Stimulated activated naive B cell treated with anti-CD40 and anti-IgM and Interleukin-4, amounts not matched to agents 10 μg/mL and 1 μg/mL and 100 μg/mL, for 72 hours (primary cell): ENCODE results near the gene CRAT.

Experiments
- ATAC-seq, 2 donors: fragments of 150-1000 bp; cut with Tn5 transposase; replicated peaks; 2 replicates each; pipeline ENCODE4 v1.10.0; 2021; ENCODE audit warnings: moderate library complexity in 1 of 2
- DNase-seq: peaks from one replicate; pipeline ENCODE4 v3.0.0; 2021
- H3K27ac Mint-ChIP-seq: one replicate; pipeline ENCODE4 v1.8.0; 2022; ENCODE audit warnings: mild to moderate bottlenecking, mixed read lengths
- H3K27me3 Mint-ChIP-seq, 2 donors: one replicate each; pipeline ENCODE4 v1.8.0; 2022; ENCODE audit warnings: mixed read lengths in 2 of 2
- H3K36me3 Mint-ChIP-seq, 2 donors: one replicate each; pipeline ENCODE4 v1.8.0; 2022; ENCODE audit warnings: mixed read lengths in 2 of 2, mild to moderate bottlenecking in 1 of 2
- H3K4me1 Mint-ChIP-seq, 2 donors: one replicate each; pipeline ENCODE4 v1.8.0; 2022; ENCODE audit warnings: mixed read lengths in 2 of 2, mild to moderate bottlenecking in 1 of 2
- H3K4me3 Mint-ChIP-seq, 2 donors: one replicate each; pipeline ENCODE4 v1.8.0; 2022; ENCODE audit warnings: mild to moderate bottlenecking in 2 of 2, mixed read lengths in 2 of 2, moderate library complexity in 1 of 2
- H3K9me3 Mint-ChIP-seq, 2 donors: one replicate each; pipeline ENCODE4 v1.8.0; 2022; ENCODE audit warnings: mixed read lengths in 2 of 2, mild to moderate bottlenecking in 1 of 2

The CRAT gene

DNA sequence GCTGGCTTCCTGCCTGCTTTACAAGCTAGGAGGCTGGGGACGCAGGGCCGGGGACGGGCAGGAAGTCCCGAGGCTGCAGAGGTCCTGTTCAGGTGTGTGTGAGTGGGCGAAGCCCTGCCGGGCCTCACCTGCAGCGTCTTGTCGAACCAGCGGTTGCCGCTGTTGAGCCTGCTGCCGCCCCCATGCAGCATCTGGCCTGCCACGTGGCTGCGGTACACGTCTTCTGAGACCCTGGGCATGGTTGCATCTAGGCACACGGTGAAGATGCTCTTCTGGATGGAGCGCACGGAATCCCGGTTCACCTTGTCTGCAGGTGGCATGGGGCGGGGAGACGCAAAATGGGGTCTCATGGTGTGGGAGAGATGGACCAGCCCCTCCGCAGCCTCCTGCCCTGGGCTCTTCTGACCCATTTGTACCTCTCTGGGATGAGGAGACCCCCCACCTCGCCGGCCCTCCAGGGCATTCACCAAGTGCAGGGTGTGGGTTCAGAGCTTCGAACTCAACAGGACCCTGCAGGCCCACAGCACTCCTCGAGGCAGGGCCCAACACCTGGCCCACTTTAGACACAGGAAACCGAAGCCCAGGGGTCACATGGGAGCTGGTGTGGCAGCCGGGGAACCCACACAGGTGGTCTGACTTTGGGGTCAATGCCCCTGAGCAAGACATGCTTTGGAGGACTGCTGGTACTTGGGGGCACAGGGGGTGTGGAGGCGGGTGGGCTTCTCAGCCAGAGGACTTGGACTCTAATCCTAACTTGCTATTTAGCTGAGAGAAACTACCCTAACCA lies 10.0 kb downstream of the CRAT start:
- ATAC-seq, result no peak
- H3K9me3 Mint-ChIP-seq, result no peaks in the 10 kb centered on the region
- no peaks in the 10 kb centered on the region for H3K27me3 Mint-ChIP-seq
- no peak overlapping the region for H3K4me3 Mint-ChIP-seq
- H3K27ac Mint-ChIP-seq, result no peak overlapping the region
- H3K36me3 Mint-ChIP-seq, result peaks cover 0 to 3% of the 10 kb centered on the region in 2 donors
- H3K4me1 Mint-ChIP-seq, result no peaks in the 10 kb centered on the region
- DNase-seq, result no peak

DNA sequence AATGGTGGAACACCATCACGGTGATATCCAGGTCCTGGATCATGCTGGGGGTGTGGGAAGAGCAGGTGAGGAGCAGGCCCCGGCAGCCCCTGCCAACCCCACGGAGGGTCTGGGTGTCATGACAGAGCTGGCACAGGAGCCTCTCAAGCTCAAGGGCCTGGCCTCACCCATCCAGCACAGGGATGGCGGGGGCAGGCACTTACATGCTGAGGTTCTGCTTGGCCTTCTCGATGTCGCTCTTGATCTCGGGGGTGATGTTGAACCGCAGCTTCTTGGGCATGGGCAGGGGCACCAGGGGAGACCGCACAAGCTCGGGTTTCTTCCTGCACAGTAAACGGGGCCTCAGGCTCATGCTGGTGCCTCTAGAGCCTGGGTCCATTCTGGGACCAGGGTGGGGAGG lies 12.3 kb downstream of the CRAT start:
- H3K27me3 Mint-ChIP-seq, result no peaks in the 10 kb centered on the region
- H3K9me3 Mint-ChIP-seq, result no peaks in the 10 kb centered on the region
- H3K27ac Mint-ChIP-seq, result no peak overlapping the region
- no peaks in the 10 kb centered on the region for H3K4me1 Mint-ChIP-seq
- DNase-seq, result no peak
- ATAC-seq, result no peak
- no peak overlapping the region for H3K4me3 Mint-ChIP-seq
- H3K36me3 Mint-ChIP-seq, result peaks cover 0 to 3% of the 10 kb centered on the region in 2 donors

DNA sequence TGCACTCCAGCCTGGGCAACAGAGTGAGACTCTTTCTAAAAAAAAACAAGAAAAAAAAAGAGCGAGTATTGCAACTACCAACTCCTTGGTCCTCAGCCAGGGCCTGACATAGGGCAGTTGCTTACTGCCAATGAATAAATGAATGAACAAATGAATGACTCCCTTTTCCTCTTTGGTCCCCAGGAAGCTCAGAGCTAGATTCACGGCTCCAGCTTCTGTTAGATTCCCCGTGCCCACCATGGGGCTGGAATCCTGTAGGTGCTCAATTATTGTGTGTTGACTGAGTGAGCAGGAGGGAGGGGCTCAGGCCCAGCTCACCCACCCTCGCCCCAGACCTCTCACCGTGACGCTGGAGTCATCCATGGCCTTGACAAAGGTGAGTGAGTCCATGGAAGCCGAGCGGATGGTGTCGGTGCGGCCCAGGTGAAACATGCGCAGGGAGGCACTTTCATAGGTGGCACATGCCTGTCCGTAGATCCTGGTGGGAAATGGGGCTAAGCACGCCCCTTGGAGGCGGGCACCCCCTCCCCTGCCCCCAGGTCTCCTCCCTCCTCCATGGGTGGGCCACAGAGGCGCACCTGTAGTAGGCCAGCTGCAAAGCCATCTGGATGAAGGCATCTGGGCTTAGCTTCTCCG lies 12.8 kb downstream of the CRAT start:
- Mint-ChIP-seq H3K4me3 (no peak overlapping the region), H3K27ac (no peak overlapping the region), H3K4me1 (no peaks in the 10 kb centered on the region), H3K27me3 (no peaks in the 10 kb centered on the region), H3K36me3 (peaks cover 0 to 3% of the 10 kb centered on the region in 2 donors), H3K9me3 (no peaks in the 10 kb centered on the region)
- ATAC-seq (no peak), DNase-seq (no peak)

DNA sequence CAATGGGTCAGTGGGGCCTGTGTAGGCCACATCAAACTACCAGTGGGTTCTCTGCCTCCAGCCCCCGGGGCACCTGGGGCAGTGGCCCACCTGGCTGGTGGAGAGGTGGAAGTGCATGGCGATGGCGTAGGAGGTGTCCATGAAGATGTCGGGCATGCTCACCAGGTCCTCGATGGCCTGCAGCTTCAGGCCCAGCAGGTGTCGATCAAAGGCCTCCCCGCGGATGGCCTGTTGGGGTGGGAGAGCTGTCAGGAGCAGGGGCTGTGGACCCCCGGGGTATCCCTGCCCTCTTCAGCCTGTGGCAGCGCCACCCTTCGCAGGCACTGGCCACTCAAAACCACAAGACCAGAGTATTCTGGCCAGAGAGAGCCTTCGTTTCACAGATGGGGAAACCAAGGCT lies 14.7 kb downstream of the CRAT start:
- H3K4me3 Mint-ChIP-seq, result no peak overlapping the region
- DNase-seq (no peak), ATAC-seq (no peak)
- H3K27ac Mint-ChIP-seq, result no peak overlapping the region
- H3K27me3 Mint-ChIP-seq, result no peaks in the 10 kb centered on the region
- H3K4me1 Mint-ChIP-seq, result no peaks in the 10 kb centered on the region
- H3K36me3 Mint-ChIP-seq, result peaks cover 2 to 4% of the 10 kb centered on the region in 2 donors
- no peaks in the 10 kb centered on the region for H3K9me3 Mint-ChIP-seq

DNA sequence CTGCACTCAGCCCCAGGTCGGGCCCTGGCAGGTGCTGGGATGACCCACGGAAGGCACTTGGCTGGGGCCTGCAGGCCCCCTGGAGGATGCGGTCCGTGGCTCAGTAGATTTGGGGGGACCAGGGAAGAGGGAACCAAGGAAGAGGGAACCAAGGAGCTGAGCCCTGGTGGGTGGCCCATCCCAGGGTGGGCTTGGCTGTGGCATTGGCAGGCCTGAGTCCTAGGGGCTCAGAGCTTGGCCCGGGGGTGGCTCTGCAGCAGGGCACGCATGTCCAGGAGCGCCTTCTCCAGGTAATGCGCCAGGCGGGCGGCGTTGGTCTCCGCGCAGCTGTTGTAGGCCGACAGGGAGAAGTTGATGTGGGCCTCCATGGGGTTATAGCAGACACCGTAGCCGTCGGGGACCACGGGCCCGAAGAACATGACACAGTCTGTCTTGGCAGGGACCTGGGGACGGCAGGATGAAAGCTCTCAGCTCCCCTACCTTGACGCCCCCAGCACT lies 15.4 kb downstream of the CRAT start:
- Mint-ChIP-seq H3K4me3 (no peak overlapping the region), H3K27me3 (no peaks in the 10 kb centered on the region), H3K4me1 (no peaks in the 10 kb centered on the region), H3K9me3 (no peaks in the 10 kb centered on the region), H3K36me3 (peaks cover 3 to 8% of the 10 kb centered on the region in 2 donors), H3K27ac (no peak overlapping the region)
- DNase-seq, result no peak
- no peak for ATAC-seq

DNA sequence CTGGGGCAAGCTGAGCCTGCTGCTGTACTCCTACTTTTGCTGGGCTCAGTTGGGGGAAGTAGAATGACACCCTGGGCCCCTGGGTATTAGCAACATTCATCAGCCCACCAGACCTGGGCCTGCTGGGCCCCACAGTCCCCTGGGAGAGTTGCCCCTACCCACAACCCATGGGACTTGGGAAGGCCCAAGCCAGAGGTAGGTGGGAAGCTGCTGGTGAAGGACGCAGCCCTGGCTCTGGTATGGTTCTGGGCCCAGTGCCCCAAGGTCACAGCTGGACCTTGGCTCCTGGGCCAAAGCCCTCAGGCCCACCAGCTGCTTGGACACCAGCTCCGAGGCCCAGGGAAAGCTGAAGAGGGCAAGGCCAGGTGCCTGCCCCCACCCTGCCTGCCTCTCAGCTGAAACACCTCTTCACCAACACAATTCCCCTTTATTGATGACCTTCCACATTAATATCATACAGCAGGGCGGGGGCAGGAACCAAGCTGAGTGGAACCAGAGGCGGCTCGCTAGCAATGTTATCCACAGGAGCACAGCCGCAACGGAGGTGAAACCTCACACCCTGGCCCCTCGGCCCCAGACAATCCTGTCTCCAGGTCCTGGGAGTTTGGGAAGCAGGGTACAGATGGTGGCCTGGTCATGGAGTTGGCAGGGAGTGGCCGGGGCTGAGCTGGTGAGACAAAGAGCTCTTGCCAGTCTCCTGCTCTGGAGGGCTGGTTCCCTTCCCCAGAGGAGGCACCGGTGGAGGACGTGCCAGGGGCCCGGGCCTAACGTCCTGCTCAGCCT lies 16.0 kb downstream of the CRAT start:
- H3K9me3 Mint-ChIP-seq, result no peaks in the 10 kb centered on the region
- H3K36me3 Mint-ChIP-seq, result peaks cover 9 to 13% of the 10 kb centered on the region in 2 donors
- H3K4me1 Mint-ChIP-seq, result no peaks in the 10 kb centered on the region
- H3K27me3 Mint-ChIP-seq, result no peaks in the 10 kb centered on the region
- DNase-seq (no peak), ATAC-seq (no peak)
- H3K4me3 Mint-ChIP-seq, result no peak overlapping the region
- no peak overlapping the region for H3K27ac Mint-ChIP-seq

DNA sequence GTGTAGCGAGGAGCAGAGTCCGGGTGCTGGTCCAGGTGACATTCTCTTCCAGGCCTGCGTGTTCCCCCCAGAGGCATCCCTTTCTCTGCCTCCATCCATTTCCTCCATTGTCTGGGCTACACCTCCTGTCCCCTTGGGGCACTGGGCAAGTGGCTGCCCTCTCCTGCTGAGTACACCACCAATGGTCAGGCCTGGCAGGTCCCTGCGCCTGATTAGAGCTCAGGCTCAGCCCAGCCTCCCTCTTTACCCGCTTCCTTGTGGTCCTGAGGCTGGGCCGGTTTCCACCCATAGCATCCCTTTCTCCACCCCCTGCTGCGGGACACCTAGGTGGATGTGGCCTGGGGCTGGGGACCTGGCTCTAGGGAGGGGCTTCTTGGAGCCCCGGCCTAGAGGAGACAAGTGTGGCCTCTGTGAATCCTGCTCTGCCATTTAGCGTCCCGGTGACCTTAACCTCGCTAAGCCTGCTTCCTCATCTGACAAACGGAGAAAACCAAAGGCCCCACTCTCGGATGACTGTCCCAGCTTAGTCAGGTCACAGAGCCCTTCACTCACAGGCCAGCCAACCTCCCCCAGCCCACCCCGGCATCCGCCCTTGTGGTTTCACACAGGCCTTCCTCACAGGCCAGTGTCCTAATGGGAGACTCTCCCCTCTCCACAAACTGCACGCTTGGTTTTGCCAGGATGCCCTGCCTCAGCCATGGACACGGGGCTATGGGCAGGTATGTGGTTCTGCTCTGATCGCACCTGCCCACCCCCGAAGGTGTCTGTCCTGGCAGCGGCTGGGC lies 16.8 kb downstream of the CRAT start:
- Mint-ChIP-seq H3K9me3 (no peaks in the 10 kb centered on the region), H3K4me1 (no peaks in the 10 kb centered on the region), H3K36me3 (peaks cover 12 to 18% of the 10 kb centered on the region in 2 donors), H3K27me3 (no peaks in the 10 kb centered on the region), H3K27ac (peak overlapping the region; percentile 3), H3K4me3 (no peak overlapping the region)
- DNase-seq (no peak), ATAC-seq (no peak)

DNA sequence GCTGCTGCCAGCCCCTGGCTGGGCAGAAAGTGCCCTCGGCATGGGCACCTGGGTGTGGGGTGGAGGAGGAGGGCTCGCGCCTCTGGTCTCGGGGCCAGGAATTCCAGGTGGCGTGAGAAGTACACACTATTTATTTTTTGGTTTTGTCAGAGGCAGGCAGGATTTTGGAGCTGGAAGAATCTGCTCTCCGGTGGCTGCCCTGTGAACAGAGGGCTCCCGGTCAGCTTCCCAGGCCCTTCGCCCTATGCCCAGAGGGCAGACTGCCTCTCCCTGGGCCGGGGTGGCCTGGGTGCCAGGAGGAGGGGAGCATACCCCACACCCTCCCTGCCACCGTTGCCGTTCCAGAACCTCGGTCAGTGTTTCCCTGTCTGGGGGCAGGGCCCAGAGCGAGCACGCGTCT lies 21.3 kb downstream of the CRAT start:
- Mint-ChIP-seq H3K4me3 (no peak overlapping the region), H3K27ac (no peak overlapping the region), H3K36me3 (peaks cover 31 to 38% of the 10 kb centered on the region in 2 donors), H3K4me1 (peaks cover 0 to 3% of the 10 kb centered on the region in 2 donors), H3K27me3 (no peaks in the 10 kb centered on the region), H3K9me3 (no peaks in the 10 kb centered on the region)
- ATAC-seq (no peak), DNase-seq (no peak)

DNA sequence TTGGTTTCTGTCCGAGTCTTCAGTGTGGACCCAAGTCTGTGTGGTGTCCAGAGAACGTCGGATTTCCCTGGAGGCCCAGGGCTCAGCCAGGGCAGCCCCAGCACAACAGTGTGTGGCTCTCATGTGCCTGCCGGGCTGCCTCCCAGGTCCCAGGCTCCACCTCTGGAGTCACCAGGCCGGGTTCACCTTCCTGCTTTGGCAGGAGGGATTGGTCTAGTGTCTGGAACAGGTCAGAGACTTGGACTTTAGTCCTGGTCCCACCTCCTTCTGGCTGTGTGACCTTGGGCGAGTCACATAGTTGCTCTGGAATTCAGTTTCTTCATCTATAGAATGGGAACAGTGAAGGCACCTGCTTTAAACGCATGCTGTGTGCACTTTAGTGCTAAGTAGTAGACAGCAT lies 26.5 kb downstream of the CRAT start:
- H3K27ac Mint-ChIP-seq, result no peak overlapping the region
- peaks cover 20 to 30% of the 10 kb centered on the region in 2 donors for H3K36me3 Mint-ChIP-seq
- DNase-seq (no peak), ATAC-seq (no peak)
- no peak overlapping the region for H3K4me3 Mint-ChIP-seq
- no peaks in the 10 kb centered on the region for H3K9me3 Mint-ChIP-seq
- H3K27me3 Mint-ChIP-seq, result no peaks in the 10 kb centered on the region
- H3K4me1 Mint-ChIP-seq, result peaks cover 17 to 37% of the 10 kb centered on the region in 2 donors

DNA sequence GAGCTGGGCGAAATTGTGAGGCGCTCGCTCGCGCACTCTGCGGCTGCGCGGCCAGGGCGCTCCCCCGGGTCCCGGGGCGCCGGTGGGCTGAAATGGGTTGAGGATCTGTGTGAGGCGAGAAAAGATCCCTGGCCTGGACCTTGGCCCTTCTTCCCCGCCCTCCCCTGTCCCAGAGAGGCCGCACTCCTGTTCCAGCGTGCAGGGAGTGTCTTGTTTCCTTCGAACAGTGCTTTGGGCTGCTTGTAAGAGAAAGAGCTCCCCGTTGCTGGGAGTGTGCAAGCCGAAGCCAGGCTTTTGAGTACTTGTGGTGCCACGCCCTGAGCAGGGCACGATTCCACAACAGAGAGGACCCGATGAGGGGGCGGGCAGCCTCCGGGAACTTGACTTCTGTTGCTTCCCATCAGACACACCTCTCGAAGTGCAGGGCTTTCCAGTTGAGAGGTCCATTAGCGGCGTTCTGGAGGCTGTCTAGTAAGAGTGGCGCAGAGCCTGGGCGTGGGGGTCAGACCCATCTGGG lies 29.1 kb downstream of the CRAT start:
- DNase-seq, result no peak
- no peaks in the 10 kb centered on the region for H3K27me3 Mint-ChIP-seq
- peaks cover 9 to 15% of the 10 kb centered on the region in 2 donors for H3K36me3 Mint-ChIP-seq
- H3K9me3 Mint-ChIP-seq, result no peaks in the 10 kb centered on the region
- peak overlapping the region; percentile 94 for H3K27ac Mint-ChIP-seq
- H3K4me3 Mint-ChIP-seq, result peak overlapping the region; percentile 92 to 95
- H3K4me1 Mint-ChIP-seq, result peaks cover 20 to 38% of the 10 kb centered on the region in 2 donors
- peak in 1 of 2 donors; percentile 0 for ATAC-seq

DNA sequence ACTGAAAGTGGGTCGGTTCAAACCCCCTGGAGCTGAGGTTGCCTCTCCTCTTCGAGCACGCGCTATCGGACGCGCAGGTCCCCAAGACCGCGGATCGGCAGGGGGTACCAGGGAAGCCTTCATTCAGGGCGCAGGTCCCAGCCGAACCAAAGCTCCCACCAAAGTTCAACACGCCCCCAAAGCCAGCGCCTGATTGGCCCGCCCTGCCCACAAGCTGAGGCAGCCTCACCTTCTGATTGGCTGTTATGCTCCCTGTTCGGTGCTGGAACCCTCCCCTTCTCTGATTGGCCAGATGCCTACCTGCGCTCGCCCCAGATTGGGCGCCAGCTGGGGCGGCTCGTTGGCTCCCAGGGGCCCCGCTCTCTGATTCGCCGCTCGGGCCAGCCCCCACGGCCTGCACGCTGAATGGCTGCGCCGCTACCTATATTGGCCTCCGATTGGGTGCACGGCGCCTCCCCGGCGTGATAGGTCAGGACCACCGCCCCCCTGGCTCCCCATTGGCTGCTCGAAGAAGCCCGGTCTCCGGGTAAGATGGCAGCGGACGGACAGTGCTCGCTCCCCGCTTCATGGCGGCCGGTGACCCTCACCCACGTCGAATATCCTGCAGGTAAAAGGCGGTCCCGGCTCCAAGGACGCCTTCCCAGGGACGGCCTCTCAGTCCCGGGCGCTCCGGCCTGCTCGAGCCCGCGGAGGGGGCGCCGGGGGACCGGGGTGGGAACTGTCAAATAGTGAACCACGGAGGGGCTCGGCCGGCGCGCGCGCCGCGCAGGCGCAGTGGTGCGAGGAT lies 29.8 kb downstream of the CRAT start, which contains the start of gene DOLPP1:
TSS of gene DOLPP1 (plus strand) at position 511 of the 787 bp plus-strand sequence. CDS start at position 532, 21 bp downstream.
- Mint-ChIP-seq H3K4me3 (peak within 1 kb of the TSS; percentile 92 to 95), H3K9me3 (no peaks in the 10 kb centered on the region), H3K27me3 (no peaks in the 10 kb centered on the region), H3K4me1 (peaks cover 20 to 38% of the 10 kb centered on the region in 2 donors), H3K27ac (peak within 1 kb of the TSS; percentile 94), H3K36me3 (peaks cover 5 to 11% of the 10 kb centered on the region in 2 donors)
- DNase-seq (peak; percentile 99), ATAC-seq (peak; percentile 96)

DNA sequence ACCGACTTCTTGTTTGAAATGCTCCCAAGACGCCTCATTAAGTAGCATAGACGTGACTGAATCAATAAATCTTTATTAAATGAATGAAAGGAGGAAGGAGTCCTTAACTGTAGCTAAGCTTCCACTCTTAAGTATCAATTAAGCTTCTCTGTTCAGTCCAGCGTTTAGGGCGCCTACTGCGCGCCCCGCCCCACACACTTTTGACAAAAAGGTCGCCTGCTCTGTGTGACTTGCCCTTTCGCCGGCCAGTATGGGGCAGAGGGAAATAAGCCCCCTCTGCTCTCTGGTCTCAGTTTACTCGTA lies 30.3 kb downstream of the CRAT start:
- ATAC-seq (no peak), DNase-seq (no peak)
- peaks cover 20 to 38% of the 10 kb centered on the region in 2 donors for H3K4me1 Mint-ChIP-seq
- peaks cover 3 to 10% of the 10 kb centered on the region in 2 donors for H3K36me3 Mint-ChIP-seq
- H3K4me3 Mint-ChIP-seq, result peak overlapping the region; percentile 92 to 95
- peak overlapping the region; percentile 94 for H3K27ac Mint-ChIP-seq
- H3K27me3 Mint-ChIP-seq, result no peaks in the 10 kb centered on the region
- H3K9me3 Mint-ChIP-seq, result no peaks in the 10 kb centered on the region

DNA sequence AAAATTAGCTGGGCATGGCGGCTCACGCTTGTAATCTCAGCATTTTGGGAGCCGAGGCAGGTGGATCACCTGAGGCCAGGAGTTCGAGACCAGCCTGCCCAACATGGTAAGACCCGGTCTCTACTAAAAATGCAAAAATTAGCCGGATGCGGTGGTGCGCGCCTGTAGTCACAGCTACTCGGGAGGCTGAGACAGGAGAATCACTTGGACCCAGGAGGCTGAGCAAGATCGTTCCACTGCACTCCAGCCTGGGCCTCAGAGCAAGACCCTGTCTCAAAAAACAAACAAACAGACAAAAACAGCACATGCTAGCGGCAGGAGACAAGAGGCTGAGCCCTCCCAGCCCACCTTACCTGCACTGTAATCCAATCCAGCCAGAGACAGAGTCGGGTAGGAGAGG lies 30.8 kb downstream of the CRAT start:
- Mint-ChIP-seq H3K4me3 (peak overlapping the region; percentile 92 to 95), H3K27ac (no peak overlapping the region)
- ATAC-seq, result no peak

More for the DNA sequence above, 30.8 kb downstream of the CRAT start:
- Mint-ChIP-seq H3K4me1 (peaks cover 17 to 38% of the 10 kb centered on the region in 2 donors), H3K27me3 (no peaks in the 10 kb centered on the region), H3K9me3 (no peaks in the 10 kb centered on the region), H3K36me3 (peaks cover 0 to 6% of the 10 kb centered on the region in 2 donors)
- no peak for DNase-seq
